NCI-H1417 treated with DMSO at 0.1 percent for 48 hours (cell line): Measurements from ENCODE around the gene PRMT2.
"Not testable (repeated sequence)": the region's sequence is repeated elsewhere in the genome, so short reads cannot be mapped to it uniquely, and the experiment has no call there.

ENCODE experiments used
- DNase-seq: peaks from one replicate; lab custom pipeline; 2025; lab: John Stamatoyannopoulos, UW

PRMT2 gene

GRCh38 chr21:46617267-46618051 is 18.0 kb upstream of the PRMT2 start:
- no peak for DNase-seq

GRCh38 chr21:46618738-46619379 is 16.6 kb upstream of the PRMT2 start:
- no peak for DNase-seq

GRCh38 chr21:46619846-46620245 is 15.6 kb upstream of the PRMT2 start:
- DNase-seq = no peak

DNA sequence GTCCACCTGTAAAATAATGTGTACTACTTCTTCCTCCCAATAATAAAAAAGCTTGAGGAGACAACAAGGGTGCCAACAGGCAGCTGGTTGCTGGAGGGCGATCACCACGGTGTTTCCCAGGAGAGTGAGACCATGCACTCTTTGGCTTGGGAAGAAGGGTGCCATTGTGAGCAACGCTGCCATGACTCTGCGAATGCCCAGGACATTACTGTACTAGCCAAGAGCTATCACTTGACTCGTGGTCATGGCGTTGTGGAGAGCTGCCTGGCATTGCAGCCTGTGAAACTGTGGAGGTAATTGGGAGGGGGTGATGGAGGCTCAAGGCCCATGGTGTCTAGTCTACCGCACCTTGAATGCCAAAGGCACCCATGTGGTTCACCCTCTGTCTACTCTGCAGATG is 14.6 kb upstream of the PRMT2 start:
- no peak for DNase-seq

DNA sequence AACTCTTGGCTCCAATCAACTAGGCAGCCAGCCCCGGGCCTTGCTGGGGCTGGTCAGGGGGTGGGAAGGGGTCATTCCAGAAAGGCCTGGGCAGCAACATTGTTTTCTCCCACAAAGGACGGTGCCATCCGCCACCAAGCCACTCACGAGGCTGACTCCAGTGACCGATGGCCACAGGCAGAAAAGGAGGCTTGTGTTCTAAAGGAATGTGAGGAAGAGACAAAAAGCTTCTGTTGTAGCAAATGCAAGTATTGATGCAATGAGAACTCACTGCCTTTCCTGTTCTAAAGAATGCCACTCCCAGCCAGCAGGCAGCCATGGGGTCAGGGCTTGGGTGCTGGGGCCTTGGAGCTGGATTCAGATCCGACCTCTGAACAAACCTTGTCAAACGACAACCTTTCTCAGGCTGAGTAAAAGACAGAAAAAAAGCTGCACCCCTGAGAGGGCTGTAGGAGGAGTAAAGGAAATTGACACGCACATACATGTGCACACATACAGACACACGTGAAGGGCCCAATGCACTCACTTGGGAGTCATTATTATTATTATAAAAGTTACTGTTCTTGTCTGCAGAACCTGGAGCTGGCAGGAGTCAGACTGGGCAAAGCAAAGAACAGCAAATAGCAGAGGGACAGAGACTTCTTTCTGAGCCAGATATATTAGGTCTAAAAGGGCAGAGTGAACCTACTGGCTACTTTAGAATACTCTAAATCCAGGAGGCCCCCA is 13.9 kb upstream of the PRMT2 start:
- DNase-seq = no peak

- DNase-seq = no peak
Observed at GRCh38 chr21:46622226-46622625, 13.2 kb upstream of the PRMT2 start.

GRCh38 chr21:46624050-46624449 is 11.4 kb upstream of the PRMT2 start:
- DNase-seq = no peak

GRCh38 chr21:46625759-46626158 is 9.7 kb upstream of the PRMT2 start:
- no peak for DNase-seq

DNA sequence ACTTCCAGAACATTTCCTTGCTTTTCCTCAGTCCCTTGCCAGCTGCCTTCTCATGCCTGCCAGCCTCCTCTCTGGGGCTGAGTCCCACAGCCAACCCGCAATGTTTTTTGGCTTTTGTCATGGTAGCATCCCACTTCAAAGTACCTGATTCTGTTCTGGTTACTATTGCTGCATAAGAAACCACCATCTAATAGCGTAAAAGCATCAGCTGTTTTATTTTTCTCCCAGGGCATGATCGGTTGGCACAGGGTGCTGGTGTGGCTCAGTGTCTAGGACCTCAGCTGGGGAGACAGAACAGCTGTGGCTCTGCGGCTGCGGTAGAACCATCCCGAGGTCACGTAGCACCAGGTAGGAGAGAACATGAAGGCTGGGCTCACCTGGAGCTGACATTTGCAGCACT is 8.9 kb upstream of the PRMT2 start:
- DNase-seq = no peak

GRCh38 chr21:46626975-46627501 is 8.4 kb upstream of the PRMT2 start:
- no peak for DNase-seq

GRCh38 chr21:46627726-46628125 is 7.7 kb upstream of the PRMT2 start:
- no peak for DNase-seq

GRCh38 chr21:46628868-46629267 is 6.6 kb upstream of the PRMT2 start:
- no peak for DNase-seq

- DNase-seq = not testable (repeated sequence)
Observed at GRCh38 chr21:46630915-46631314, 4.6 kb upstream of the PRMT2 start.

GRCh38 chr21:46633566-46633965 is 1.9 kb upstream of the PRMT2 start:
- no peak for DNase-seq

DNA sequence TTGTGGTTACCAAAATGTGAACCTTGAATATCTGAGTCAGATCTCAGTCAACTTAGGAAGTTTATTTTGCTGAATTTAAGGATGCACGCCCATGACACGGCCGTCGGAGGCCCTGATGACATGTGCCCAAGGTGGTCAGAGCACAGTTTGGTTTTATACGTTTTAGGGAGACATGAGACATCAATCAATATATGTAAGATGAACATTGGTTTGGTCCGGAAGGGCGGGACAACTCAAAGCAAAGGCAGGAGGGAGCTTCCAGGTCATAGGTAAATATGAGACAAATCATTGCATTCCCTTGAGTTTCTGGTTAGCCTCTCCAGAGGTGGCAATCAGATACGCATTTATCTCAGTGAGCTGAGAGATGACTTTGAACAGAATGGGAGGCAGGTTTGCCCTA is 1.0 kb upstream of the PRMT2 start:
- DNase-seq = no peak

DNA sequence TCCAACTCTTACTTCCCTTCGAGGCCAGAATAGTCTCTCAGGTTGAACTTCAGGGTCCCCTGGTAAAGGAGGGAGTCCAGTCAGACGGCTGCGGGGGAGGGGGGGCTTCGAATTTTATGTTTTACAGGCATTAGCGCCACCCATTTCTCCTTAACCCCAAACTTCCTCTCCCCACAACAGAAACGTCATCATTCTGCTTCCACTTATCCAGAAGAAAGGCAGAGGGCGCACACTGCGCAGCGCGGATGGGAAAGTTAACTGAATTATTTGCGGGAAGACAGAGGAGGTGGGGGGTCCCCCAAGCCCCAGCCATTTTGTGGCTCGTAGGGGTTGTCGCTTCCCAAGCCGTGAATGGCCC is 529 bp upstream of the PRMT2 start:
- DNase-seq = peak; percentile 59

- no peak for DNase-seq
Observed at GRCh38 chr21:46636181-46636512, 673 bp downstream of the PRMT2 start.

GRCh38 chr21:46636550-46637285 is 1.2 kb downstream of the PRMT2 start:
- DNase-seq = no peak

DNA sequence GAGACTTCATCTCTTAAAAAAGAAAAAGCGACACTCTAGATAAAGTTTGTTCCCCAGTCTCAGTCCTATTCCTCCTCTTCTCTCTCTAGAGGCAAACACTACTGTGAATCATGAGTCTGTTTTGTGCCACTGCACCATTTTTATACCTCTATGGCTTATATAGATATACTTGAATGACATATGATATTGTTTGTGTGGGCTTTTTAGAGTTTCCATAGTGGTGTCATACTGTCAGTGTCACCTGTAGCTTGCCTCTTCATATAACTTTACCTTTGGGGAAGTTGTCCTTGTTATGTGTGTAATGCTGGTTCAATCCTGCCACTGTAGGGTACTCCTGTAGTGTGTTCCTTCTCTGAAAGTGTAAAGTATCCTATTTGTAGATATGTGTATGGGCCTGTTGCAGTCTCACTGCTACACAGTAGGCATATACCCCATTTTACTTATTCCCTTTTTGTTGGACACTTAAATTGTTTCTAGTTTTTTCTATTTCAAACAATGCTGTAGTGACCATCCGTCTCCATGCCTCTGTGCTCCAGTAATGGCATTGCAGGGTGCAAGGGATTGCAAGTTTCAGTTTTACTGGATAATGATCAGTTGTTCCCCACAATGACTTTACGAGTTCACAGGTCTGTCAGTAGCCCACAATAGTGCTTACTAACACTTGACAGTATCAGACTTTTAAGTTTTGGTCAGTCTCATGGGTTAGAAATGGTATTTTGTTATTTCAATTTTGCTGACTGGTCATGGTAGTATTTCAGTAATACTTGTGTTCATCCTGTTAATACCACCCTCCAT is 2.7 kb downstream of the PRMT2 start:
- no peak for DNase-seq

DNA sequence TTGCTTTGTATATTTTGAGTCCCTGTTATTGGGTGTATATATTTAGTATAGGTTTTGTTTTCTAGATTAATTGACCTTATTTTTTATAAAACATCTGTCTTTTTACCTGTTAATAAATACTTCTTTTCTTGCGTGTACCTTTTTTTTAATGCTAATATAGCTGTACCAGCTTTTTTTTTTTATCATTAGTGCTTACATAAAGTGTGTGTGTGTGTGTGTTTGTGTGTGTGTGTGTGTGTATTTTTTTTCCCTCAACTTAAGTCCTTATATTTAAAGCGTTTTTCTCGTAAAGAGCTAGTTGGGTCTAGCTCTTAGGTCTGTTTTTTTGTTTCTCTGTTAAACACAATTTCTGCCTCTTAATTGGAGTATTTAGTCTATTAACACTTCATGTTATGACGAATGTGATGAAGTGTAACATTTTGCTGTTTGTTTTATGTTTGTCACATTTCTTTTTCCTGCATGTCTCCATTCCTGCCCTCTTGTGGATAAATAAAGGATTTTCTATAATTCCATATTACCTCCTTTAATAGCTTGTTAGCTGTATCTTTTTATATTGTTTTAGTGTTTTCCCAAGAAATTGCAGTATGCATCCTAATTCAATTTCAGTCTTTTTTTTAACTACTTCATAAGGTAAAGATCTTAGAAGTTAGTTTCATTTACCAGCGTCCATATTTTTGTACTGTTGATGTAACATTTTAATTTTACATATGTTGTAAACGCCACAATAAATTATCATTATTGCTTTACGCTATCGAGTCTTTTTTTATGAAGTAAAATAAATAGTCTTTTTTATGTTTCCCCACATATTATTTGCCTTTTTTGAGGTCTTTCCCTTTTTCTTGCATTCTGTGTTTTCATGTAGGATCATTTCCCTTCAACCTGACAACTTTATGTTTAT is 4.3 kb downstream of the PRMT2 start:
- no peak for DNase-seq

- DNase-seq = no peak
Observed at GRCh38 chr21:46641656-46642055, 6.2 kb downstream of the PRMT2 start.
